Stomach smooth muscle (tissue), 2 donors: ENCODE results near the gene ADAM8.

Experiments
- H3K27ac ChIP-seq: one replicate; pipeline ENCODE4 v1.7.0; 2013; ENCODE audit warnings: mild to moderate bottlenecking, low read length, inconsistent platforms
- H3K27me3 ChIP-seq, 2 donors: one replicate each; pipeline ENCODE4 v1.7.0; 2013; ENCODE audit warnings: low read length in 2 of 2; ENCODE audit not compliant: insufficient read depth in 2 of 2, control insufficient read depth in 1 of 2
- H3K36me3 ChIP-seq, 2 donors: one replicate each; pipeline ENCODE4 v1.7.0; 2013; ENCODE audit warnings: low read length in 2 of 2; ENCODE audit not compliant: control insufficient read depth in 2 of 2, insufficient read depth in 2 of 2
- H3K4me1 ChIP-seq: one replicate; pipeline ENCODE4 v1.7.0; 2013; ENCODE audit warnings: low read length; ENCODE audit not compliant: control insufficient read depth, insufficient read depth
- H3K4me3 ChIP-seq, 2 donors: one replicate each; pipeline ENCODE4 v1.7.0; 2013; ENCODE audit warnings: low read length in 2 of 2
- H3K9ac ChIP-seq, 2 donors: one replicate each; pipeline ENCODE4 v1.7.0; 2013; ENCODE audit warnings: low read length in 2 of 2, mild to moderate bottlenecking in 1 of 2
- H3K9me3 ChIP-seq, 2 donors: one replicate each; pipeline ENCODE4 v1.7.0; 2013; ENCODE audit warnings: low read length in 2 of 2; ENCODE audit not compliant: control insufficient read depth in 2 of 2
- donor health status: healthy.
- donor health status: Pancreatic carcinoma.

The ADAM8 gene

DNA sequence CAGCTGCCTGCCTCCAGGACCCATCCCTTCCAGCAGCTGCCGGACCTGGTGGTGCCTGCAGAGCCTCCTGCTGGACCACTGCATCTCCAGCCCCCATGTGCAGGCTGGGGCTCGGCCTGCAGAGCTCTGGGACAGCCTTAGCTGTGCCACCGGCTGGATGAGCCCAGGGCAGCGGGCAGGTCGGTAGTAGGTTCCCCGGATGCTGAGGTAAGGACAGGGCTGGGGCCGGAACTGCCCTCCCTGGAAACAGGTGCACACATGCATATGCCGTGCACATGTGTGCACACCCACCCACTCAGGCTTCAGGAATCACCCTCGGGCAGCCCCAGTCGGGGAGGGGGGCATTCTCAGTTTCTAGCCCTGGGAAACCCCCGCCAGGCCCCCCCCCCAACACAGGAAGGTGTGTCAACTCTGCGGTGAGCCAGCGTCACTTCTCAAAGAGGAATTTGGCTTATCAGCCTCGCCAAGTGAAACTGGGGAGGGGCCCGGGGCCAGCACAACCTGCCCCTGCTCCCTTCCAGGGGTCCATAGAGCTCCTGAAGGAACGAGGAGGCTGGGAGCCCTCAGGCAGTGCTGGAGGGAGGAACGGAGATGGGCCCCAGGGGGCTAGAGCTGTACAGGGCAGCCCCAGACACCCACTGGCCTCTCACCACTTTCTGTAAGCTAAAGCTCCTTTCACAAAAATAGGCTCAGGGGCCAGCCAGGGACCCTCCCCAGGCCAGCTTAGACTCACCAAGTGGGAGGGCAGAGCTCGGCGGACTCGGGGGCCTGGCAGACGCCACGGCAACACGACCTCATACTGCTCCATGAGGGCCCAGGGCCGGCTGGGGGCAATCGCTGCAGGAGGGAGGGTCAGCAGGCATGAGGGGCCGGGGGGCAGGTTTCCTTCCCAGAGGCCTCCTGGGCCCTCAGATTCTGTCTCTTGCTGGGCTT, 1.7 kb downstream of the ADAM8 start:
- peaks cover 4 to 10% of the 10 kb centered on the region in 2 donors for H3K36me3 ChIP-seq
- H3K4me3 ChIP-seq = no peak overlapping the region
- H3K4me1 ChIP-seq = peaks cover 6% of the 10 kb centered on the region
- H3K9me3 ChIP-seq = no peaks in the 10 kb centered on the region
- H3K9ac ChIP-seq = no peak overlapping the region
- no peak overlapping the region for H3K27ac ChIP-seq
- H3K27me3 ChIP-seq = peaks cover 4 to 13% of the 10 kb centered on the region in 2 donors

DNA sequence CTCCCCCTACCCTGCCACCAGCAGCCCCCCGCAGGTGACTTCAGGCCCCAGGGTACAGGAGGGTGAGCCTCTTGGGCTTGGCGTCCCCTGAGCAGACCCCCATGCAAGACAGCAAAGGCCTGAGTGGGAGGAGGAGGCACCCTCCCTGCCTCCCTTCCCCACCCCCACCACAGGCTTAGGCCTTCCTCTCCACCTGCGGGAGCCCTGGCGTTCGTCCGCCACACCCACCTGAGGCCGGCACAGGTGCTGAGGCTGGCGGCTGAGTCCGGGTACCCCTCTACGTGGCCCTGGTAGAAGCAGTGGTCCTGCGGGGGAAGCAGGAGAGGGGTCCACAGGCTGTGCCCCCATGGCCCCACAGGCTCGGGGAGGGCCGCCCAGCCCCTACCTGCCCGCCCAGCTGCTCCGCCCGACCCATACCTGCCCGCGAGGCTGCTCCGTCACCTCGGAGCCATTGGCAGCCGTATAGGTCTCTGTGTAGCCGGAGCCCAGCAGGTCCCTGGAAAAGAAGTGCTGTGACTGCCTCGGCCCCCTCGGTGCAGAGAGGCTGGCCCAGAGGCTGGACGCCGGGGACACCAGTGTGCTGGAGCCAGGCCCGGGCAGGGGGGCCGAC, 3.0 kb downstream of the ADAM8 start:
- Histone ChIP-seq H3K4me1 (peaks cover 6% of the 10 kb centered on the region), H3K9me3 (no peaks in the 10 kb centered on the region), H3K4me3 (no peak overlapping the region), H3K36me3 (peaks cover 0 to 2% of the 10 kb centered on the region in 2 donors), H3K27ac (no peak overlapping the region), H3K27me3 (peaks cover 4 to 13% of the 10 kb centered on the region in 2 donors), H3K9ac (no peak overlapping the region)

DNA sequence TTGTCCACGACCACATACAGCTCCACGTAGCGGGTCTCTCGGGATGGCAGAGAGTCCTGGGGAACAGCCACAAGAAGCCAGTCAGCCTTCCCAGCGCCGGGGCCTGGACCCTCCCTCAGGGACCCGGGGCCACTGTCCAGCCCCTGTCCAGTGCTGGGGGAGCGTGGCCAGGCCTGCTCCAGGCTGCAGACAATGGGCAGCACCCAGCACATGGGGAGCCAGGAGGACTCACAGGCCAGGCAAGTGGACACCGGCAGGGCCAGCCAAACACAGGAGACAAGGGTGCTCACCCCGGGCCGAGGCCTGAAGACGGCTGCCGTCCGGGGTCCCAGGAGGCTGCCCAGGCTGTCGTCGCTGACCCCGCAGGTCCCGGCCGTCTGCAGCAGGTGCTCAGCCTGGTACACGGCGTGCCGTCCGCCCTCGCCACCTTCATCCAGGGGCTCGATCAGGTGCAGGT, 3.7 kb downstream of the ADAM8 start:
- no peaks in the 10 kb centered on the region for H3K9me3 ChIP-seq
- peaks cover 3% of the 10 kb centered on the region for H3K4me1 ChIP-seq
- H3K9ac ChIP-seq = no peak overlapping the region
- H3K27me3 ChIP-seq = peaks cover 4 to 13% of the 10 kb centered on the region in 2 donors
- no peaks in the 10 kb centered on the region for H3K36me3 ChIP-seq
- H3K27ac ChIP-seq = no peak overlapping the region
- no peak overlapping the region for H3K4me3 ChIP-seq

DNA sequence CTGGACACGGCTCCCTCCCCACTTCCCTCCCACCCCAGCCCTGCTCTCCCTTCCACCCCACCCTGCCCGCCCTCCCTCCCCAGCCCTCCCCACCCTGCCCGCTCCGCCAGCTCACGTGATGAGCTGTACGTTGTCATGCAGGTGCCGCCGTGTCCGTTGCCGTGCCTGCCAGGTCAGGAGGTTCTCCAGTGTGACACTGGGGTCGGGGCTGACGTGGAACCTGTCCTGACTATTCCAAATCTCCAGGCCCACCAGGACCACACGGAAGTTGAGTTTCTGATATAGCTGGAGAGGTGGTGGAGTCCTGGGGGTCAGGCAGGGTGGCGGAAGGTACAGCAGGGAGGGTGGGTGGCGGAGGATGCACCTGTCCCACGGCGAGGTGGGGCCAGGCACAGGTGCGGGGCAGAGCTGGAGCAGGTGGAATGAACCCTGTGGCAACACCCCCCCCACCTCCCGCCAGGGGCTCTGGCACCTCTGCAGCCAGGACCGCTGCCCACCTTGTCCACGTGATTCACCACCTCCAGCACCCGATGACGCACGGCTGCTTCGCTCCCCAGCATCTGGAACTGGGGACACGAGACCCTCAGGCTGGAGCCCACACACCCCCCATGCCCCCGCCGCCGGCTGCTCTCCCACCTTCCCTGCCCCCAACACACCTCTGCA, 4.2 kb downstream of the ADAM8 start:
- peaks cover 3% of the 10 kb centered on the region for H3K4me1 ChIP-seq
- H3K9me3 ChIP-seq = no peaks in the 10 kb centered on the region
- no peak overlapping the region for H3K9ac ChIP-seq
- peaks cover 4 to 13% of the 10 kb centered on the region in 2 donors for H3K27me3 ChIP-seq
- no peak overlapping the region for H3K4me3 ChIP-seq
- H3K27ac ChIP-seq = no peak overlapping the region
- no peaks in the 10 kb centered on the region for H3K36me3 ChIP-seq

DNA sequence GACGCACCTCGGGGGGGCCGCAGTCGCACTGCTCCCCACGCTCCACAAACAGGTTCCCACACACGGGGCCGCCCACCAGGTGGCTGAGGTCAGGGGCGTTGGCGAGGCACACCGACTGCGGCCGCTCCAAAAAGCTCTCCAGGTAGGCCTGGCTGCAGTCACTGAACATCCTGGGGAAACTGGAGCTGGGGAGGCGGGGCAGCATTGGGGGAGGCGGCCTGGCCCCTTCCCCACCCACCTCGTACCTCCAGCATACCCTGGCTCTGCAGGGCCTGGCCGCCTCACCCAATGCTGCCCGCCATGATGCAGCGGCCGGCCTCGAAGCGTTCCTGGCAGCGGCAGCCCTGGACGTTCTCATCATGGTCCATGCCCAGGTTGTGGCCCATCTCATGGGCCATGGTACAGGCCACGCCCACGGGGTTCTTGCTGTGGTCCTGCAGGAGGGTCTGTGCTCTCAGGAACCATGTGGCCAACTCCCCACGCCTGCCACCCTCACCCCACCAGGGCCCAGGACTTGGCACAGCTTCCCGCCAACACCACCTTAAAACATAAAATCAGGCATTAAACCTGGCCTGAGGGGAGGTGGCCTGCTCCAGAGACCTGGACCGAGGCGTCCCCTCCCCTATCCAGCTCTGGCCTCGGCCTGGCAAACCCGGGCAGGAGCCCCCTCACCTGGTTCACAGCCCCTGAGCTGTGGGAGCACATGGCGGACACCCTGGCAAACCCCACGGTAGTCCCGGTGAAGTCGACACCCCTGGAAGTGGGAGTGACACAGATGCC, 5.0 kb downstream of the ADAM8 start:
- no peaks in the 10 kb centered on the region for H3K9me3 ChIP-seq
- H3K4me3 ChIP-seq = no peak overlapping the region
- H3K9ac ChIP-seq = no peak overlapping the region
- peaks cover 4 to 13% of the 10 kb centered on the region in 2 donors for H3K27me3 ChIP-seq
- H3K27ac ChIP-seq = no peak overlapping the region
- peaks cover 3% of the 10 kb centered on the region for H3K4me1 ChIP-seq
- no peaks in the 10 kb centered on the region for H3K36me3 ChIP-seq

GRCh38 chr10:133270773-133271297, 5.8 kb downstream of the ADAM8 start:
- H3K27me3 ChIP-seq = peaks cover 0 to 8% of the 10 kb centered on the region in 2 donors
- H3K4me3 ChIP-seq = no peak overlapping the region
- no peaks in the 10 kb centered on the region for H3K4me1 ChIP-seq
- no peak overlapping the region for H3K27ac ChIP-seq
- H3K9ac ChIP-seq = no peak overlapping the region
- H3K9me3 ChIP-seq = no peaks in the 10 kb centered on the region
- H3K36me3 ChIP-seq = no peaks in the 10 kb centered on the region

- Histone ChIP-seq H3K4me3 (no peak overlapping the region), H3K9ac (no peak overlapping the region), H3K4me1 (no peaks in the 10 kb centered on the region), H3K9me3 (no peaks in the 10 kb centered on the region), H3K27me3 (peaks cover 0 to 4% of the 10 kb centered on the region in 2 donors), H3K27ac (no peak overlapping the region), H3K36me3 (no peaks in the 10 kb centered on the region)
These were observed 6.5 kb downstream of the ADAM8 start for GRCh38 chr10:133270204-133270603.

DNA sequence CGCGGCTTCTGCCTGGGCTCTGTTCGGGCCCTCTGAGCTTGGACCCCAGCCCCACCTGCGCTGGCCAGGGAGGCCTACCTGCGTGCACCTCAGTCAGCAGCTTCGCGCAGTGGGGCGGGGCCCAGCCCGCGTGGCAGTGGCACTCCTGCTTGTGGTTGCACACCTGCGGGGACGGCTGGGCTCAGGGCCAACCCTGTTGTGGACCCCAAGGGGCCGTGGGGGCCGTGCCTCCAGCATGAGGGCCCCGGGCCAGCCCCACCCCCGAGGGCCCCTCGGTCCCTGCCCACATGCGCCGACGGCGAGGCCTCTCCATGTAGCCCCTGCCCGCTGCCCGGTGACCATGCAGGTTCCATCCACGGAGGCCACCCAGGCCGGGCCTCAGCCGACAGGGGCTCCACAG, 7.3 kb downstream of the ADAM8 start:
- Histone ChIP-seq H3K27ac (no peak overlapping the region), H3K27me3 (no peaks in the 10 kb centered on the region), H3K36me3 (no peaks in the 10 kb centered on the region), H3K9ac (no peak overlapping the region), H3K4me1 (peaks cover 2% of the 10 kb centered on the region), H3K4me3 (no peak overlapping the region), H3K9me3 (no peaks in the 10 kb centered on the region)

GRCh38 chr10:133268532-133268931, 8.1 kb downstream of the ADAM8 start:
- H3K4me3 ChIP-seq = no peak overlapping the region
- H3K36me3 ChIP-seq = no peaks in the 10 kb centered on the region
- no peak overlapping the region for H3K9ac ChIP-seq
- no peaks in the 10 kb centered on the region for H3K27me3 ChIP-seq
- peaks cover 2% of the 10 kb centered on the region for H3K4me1 ChIP-seq
- no peak overlapping the region for H3K27ac ChIP-seq
- no peaks in the 10 kb centered on the region for H3K9me3 ChIP-seq

DNA sequence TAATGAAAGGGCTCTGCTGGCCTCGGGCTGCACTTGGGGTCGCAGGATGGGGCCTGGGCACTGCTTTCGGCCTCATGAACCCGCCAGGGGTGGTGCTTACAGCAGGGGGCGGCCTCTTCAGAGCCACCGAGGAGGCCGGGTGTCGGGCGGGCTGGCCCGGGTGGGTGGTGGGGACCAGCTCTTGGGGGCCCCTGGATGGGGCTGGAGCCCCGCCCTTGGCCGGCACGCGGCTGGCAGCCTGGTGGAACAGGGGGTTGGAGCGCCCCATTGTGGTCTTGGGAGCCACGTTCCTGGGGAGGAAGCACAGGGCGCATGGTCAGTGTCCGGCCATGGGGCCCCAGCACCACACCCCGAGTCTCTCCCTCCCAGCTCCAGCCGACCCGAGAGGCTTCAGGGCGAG, 8.8 kb downstream of the ADAM8 start:
- no peak overlapping the region for H3K9ac ChIP-seq
- no peak overlapping the region for H3K4me3 ChIP-seq
- no peaks in the 10 kb centered on the region for H3K9me3 ChIP-seq
- no peaks in the 10 kb centered on the region for H3K36me3 ChIP-seq
- H3K27me3 ChIP-seq = no peaks in the 10 kb centered on the region
- H3K27ac ChIP-seq = no peak overlapping the region
- H3K4me1 ChIP-seq = peaks cover 2% of the 10 kb centered on the region
